Natural killer cell (primary cell): ENCODE data around the gene TWIST2. TPM values are rescaled to one million over a fixed set of nuclear protein-coding genes. Genes with fewer than 3 reads are reported as not detected.

Experiments used
- ATAC-seq, 3 donors: fragments of 150-1000 bp in 2 of 3; fragments of 200-7000 bp in 1 of 3; cut with Tn5 transposase; 1 replicate in 1 of 3; 2 replicates in 2 of 3; pipeline ENCODE4 v1.10.0; 2021; ENCODE audit warnings: mild to moderate bottlenecking in 2 of 3, moderate library complexity in 2 of 3
- DNase-seq, 2 donors: peaks; one replicate each; pipeline versions ENCODE4 v3.0.0 to v3.0.0-alpha.2; 2013 to 2021; ENCODE audit warnings: mixed read lengths in 1 of 2
- H3K27ac ChIP-seq: one replicate; pipeline ENCODE4 v1.5.1; 2013; ENCODE audit warnings: mild to moderate bottlenecking, low read length
- H3K27me3 ChIP-seq: one replicate; pipeline ENCODE4 v1.6.1; 2013; ENCODE audit warnings: low read length; ENCODE audit not compliant: control insufficient read depth, insufficient read depth
- H3K36me3 ChIP-seq: one replicate; pipeline ENCODE4 v1.6.1; 2013; ENCODE audit warnings: low read length; ENCODE audit not compliant: control insufficient read depth, insufficient read depth
- H3K4me1 ChIP-seq: one replicate; pipeline ENCODE4 v1.6.1; 2013; ENCODE audit warnings: low read length; ENCODE audit not compliant: control insufficient read depth, insufficient read depth
- H3K4me3 ChIP-seq: one replicate; pipeline ENCODE4 v1.5.1; 2013; ENCODE audit warnings: low read length
- H3K9me3 ChIP-seq: one replicate; pipeline ENCODE4 v1.6.1; 2013; ENCODE audit warnings: low read length; ENCODE audit not compliant: control insufficient read depth, insufficient read depth
- H3K27ac Mint-ChIP-seq, 2 donors: one replicate each; pipeline ENCODE4 v1.8.0; 2022; ENCODE audit warnings: mild to moderate bottlenecking in 2 of 2, mixed read lengths in 2 of 2, moderate library complexity in 1 of 2
- H3K27me3 Mint-ChIP-seq, 2 donors: one replicate each; pipeline ENCODE4 v1.8.0; 2022; ENCODE audit warnings: low read depth in 2 of 2, mixed read lengths in 2 of 2
- H3K36me3 Mint-ChIP-seq: one replicate; pipeline ENCODE4 v1.8.0; 2022; ENCODE audit warnings: mixed read lengths
- H3K4me1 Mint-ChIP-seq, 2 donors: one replicate each; pipeline ENCODE4 v1.8.0; 2022; ENCODE audit warnings: mixed read lengths in 2 of 2
- H3K4me3 Mint-ChIP-seq: one replicate; pipeline ENCODE4 v1.8.0; 2022; ENCODE audit warnings: mild to moderate bottlenecking, moderate library complexity, mixed read lengths
- H3K9me3 Mint-ChIP-seq, 2 donors: one replicate each; pipeline ENCODE4 v1.8.0; 2022; ENCODE audit warnings: mixed read lengths in 2 of 2
- WGBS: methylation state at CpG from one replicate; pipeline ENCODE4 v1.1.7; 2013; ENCODE audit warnings: missing lambda C conversion rate; ENCODE audit not compliant: insufficient coverage; 5-methylcytosine and 5-hydroxymethylcytosine counted together
- intact Hi-C: fragments of 100-400 bp; cut with micrococcal nuclease; formaldehyde crosslinking; loops from one replicate; pipeline ENCODE4 v1.14.2; 2022
- total RNA-seq, 4 donors: library from RNA; stranded (reverse); fragments of 120-200 nt in 1 of 4; gene quantifications; one replicate each; pipeline versions ENCODE4 v1.2.3 to v1.2.4, GENCODE V29; 2013 to 2022
- TF ChIP-seq, protein P1 (sequence below): fragments of 200-600 bp; IDR thresholded peaks from one replicate; pipeline ENCODE4 v1.8.0; 2022; ENCODE audit warnings: antibody characterized with exemption

TWIST2 gene
- total RNA-seq, 3 donors from 2014 or later (not counting 1 experiment from before 2014, with no cell fraction given) = not detected

DNA sequence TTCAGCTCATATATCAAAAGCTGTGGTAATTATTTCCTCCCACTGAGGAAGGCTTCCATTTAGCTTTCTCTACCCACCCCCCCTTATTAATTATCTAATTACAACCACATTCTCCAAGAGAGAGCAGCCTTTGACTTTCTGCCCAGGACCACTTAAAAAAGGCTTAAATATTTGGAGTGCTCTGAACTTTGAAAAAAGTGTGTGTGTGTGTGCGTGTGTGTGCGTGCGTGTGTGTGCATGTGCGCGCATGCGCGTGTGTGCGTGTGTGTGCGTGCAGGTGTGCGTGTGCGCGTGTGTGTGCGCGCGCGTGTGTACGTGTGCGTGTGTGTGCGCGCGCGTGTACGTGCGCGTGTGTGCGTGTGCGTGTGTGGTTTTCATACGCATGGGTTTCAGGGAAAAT is 57.8 kb downstream of the TWIST2 start:
- Mint-ChIP-seq H3K27me3 (no peaks in the 10 kb centered on the region), H3K9me3 (no peaks in the 10 kb centered on the region), H3K36me3 (no peaks in the 10 kb centered on the region), H3K4me3 (no peak overlapping the region), H3K4me1 (no peaks in the 10 kb centered on the region), H3K27ac (no peak overlapping the region)
- no peaks in the 10 kb centered on the region for H3K36me3 ChIP-seq
- intact Hi-C loops = no loop called here
- no peak overlapping the region for H3K27ac ChIP-seq
- no peak for ATAC-seq
- no peaks in the 10 kb centered on the region for H3K4me1 ChIP-seq
- DNase-seq = no peak
- TF ChIP-seq, protein P1, sequence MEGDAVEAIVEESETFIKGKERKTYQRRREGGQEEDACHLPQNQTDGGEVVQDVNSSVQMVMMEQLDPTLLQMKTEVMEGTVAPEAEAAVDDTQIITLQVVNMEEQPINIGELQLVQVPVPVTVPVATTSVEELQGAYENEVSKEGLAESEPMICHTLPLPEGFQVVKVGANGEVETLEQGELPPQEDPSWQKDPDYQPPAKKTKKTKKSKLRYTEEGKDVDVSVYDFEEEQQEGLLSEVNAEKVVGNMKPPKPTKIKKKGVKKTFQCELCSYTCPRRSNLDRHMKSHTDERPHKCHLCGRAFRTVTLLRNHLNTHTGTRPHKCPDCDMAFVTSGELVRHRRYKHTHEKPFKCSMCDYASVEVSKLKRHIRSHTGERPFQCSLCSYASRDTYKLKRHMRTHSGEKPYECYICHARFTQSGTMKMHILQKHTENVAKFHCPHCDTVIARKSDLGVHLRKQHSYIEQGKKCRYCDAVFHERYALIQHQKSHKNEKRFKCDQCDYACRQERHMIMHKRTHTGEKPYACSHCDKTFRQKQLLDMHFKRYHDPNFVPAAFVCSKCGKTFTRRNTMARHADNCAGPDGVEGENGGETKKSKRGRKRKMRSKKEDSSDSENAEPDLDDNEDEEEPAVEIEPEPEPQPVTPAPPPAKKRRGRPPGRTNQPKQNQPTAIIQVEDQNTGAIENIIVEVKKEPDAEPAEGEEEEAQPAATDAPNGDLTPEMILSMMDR = no peak
- 90% methylated on average over 28 of the region's 28 CpGs for WGBS
- no peaks in the 10 kb centered on the region for H3K9me3 ChIP-seq
- H3K4me3 ChIP-seq = no peak overlapping the region
- no peaks in the 10 kb centered on the region for H3K27me3 ChIP-seq

DNA sequence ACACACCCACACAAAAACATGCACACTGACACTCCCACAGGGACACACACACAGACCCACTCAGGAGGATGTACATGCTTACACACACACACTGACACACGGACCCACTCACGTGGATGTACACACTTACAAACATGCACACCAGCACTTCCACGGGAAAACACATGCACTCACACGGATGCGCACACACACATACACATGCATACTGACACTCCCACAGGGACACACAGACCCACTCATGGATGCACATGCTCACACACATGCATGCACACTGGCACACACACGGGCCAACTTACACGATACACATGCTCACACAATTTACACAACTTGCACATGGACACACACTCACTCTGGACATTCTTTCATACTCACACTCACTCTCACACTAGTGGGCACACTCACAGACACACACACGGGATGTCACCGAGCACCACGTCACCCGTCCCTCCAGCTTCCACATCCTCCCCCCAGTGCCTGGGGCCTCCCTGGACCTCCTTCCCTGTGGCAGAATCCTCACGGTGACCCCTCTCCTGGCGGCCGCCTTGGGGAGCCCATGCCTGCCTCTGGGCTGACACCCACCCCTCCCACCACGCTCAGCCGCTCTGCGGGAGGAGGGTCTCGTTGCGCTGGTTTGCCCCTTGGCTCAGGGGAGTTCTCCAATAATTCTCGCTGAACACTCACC is 58.5 kb downstream of the TWIST2 start:
- no peak overlapping the region for H3K27ac Mint-ChIP-seq
- intact Hi-C loops = no loop called here

DNA sequence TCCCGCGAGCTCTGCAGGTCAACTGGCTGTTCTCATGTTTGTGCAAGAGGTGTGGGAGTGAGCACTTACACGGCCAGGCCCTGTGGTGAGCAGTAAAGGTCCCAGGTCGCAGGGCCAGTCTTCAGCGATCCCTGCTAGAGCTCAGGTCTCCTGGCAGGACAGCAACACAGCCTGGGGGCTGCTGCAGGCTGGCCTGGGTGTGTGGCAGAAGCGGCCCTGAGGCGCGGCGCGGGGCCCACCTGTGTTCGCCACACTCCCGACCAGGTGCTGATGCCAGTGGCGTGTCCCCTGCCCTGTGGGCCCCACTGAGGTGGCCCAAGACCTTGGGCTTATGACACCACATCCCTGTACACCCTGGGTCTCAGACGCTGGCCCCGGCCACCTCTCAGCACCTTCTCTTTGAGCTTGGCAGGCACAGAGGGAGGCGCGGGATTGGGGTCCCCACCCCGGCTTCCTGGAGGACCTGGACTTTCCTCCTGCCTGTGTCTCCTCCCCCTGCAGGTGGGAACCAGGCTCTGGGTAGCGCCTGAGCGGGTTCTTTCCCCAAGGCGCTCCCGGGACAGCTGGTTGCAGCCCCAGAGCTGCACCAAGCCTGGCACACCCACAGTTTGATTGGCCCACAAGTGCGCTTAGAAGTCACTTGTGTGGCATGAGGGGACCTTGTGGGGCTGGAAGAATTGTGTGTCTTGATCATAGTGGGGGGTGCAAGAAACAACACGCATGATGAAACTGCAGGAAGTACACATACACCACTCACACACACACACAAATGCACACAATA is 59.2 kb downstream of the TWIST2 start:
- DNase-seq (no peak), ATAC-seq (no peak)
- TF ChIP-seq, protein P1 = no peak
- Mint-ChIP-seq H3K4me3 (no peak overlapping the region), H3K9me3 (no peaks in the 10 kb centered on the region), H3K4me1 (no peaks in the 10 kb centered on the region), H3K27me3 (no peaks in the 10 kb centered on the region), H3K36me3 (no peaks in the 10 kb centered on the region), H3K27ac (no peak overlapping the region)
- H3K9me3 ChIP-seq = no peaks in the 10 kb centered on the region
- intact Hi-C loops = no loop called here
- no peaks in the 10 kb centered on the region for H3K4me1 ChIP-seq
- no peak overlapping the region for H3K4me3 ChIP-seq
- WGBS = 85% methylated on average over 23 of the region's 24 CpGs
- H3K27ac ChIP-seq = no peak overlapping the region
- no peaks in the 10 kb centered on the region for H3K27me3 ChIP-seq
- H3K36me3 ChIP-seq = no peaks in the 10 kb centered on the region

More for the DNA sequence above, 58.5 kb downstream of the TWIST2 start:
- TF ChIP-seq, protein P1 = no peak
- no peaks in the 10 kb centered on the region for H3K4me1 ChIP-seq
- DNase-seq (no peak), ATAC-seq (no peak)
- Mint-ChIP-seq H3K9me3 (no peaks in the 10 kb centered on the region), H3K36me3 (no peaks in the 10 kb centered on the region), H3K4me1 (no peaks in the 10 kb centered on the region), H3K27me3 (no peaks in the 10 kb centered on the region), H3K4me3 (no peak overlapping the region)
- H3K27me3 ChIP-seq = no peaks in the 10 kb centered on the region
- H3K27ac ChIP-seq = no peak overlapping the region
- no peak overlapping the region for H3K4me3 ChIP-seq
- H3K36me3 ChIP-seq = no peaks in the 10 kb centered on the region
- WGBS = 90% methylated on average over 20 of the region's 20 CpGs
- no peaks in the 10 kb centered on the region for H3K9me3 ChIP-seq
